Endothelial cell of umbilical vein (primary cell): ENCODE measurements around the gene ASCL3. TPM values are rescaled to one million over a fixed set of nuclear protein-coding genes. Genes with fewer than 3 reads are reported as not detected.
"Not testable (repeated sequence)": the region's sequence is repeated elsewhere in the genome, so short reads cannot be mapped to it uniquely, and the experiment has no call there.

Experiments used
- BruUV-seq: library from RNA; stranded (reverse); fragments of 400-500 nt; replicated peaks from 2 replicates; lab custom pipeline; 2021; lab: Mats Ljungman, UMichigan
- CTCF ChIA-PET: fragments of 300-600, 350-600 bp; sonication (Branson Sonifier 250); formaldehyde crosslinking; loops from one replicate; lab custom pipeline; 2021; ENCODE audit warnings: antibody characterized with exemption, inconsistent platforms; lab: Charles Lee
- POLR2A ChIA-PET: fragments of 300-600, 350-600 bp; sonication (Branson Sonifier 250); formaldehyde crosslinking; loops from one replicate; lab custom pipeline; 2021; ENCODE audit warnings: antibody characterized with exemption, inconsistent platforms; lab: Charles Lee
- DNase-seq: peaks from one replicate; pipeline ENCODE4 v3.0.0-alpha.2; 2011; ENCODE audit warnings: low read depth, low spot score
- FAIRE-seq: peaks from 2 replicates; lab custom pipeline; 2011; peaks lifted over from hg19 to GRCh38; lab: Jason Lieb, UNC
- H2AFZ ChIP-seq: 2 replicates; pipeline ENCODE4 v1.6.0; 2012; ENCODE audit warnings: low read depth, low read length, control low read depth, inconsistent platforms
- H3K27ac ChIP-seq: 2 replicates; pipeline ENCODE4 v1.5.1; 2011; ENCODE audit warnings: low read depth, mild to moderate bottlenecking, control low read depth, low read length, moderate library complexity; ENCODE audit not compliant: insufficient read depth
- H3K27me3 ChIP-seq, 2 experiments: 2 replicates each; pipeline versions ENCODE4 v1.6.0 to v1.6.1; 2011; ENCODE audit warnings: low read length in 2 of 2, mixed read lengths in 1 of 2; ENCODE audit not compliant: control insufficient read depth in 2 of 2, insufficient read depth in 2 of 2
- H3K36me3 ChIP-seq, 2 experiments: 2 replicates in 1 of 2; 3 replicates in 1 of 2; pipeline ENCODE4 v1.5.1; 2011; ENCODE audit warnings: low read length in 2 of 2, mild to moderate bottlenecking in 1 of 2, moderate library complexity in 1 of 2; ENCODE audit not compliant: control insufficient read depth in 2 of 2, insufficient read depth in 2 of 2; ENCODE audit errors: extremely low read depth in 1 of 2
- H3K4me1 ChIP-seq: 3 replicates; pipeline ENCODE4 v1.5.1; 2011; ENCODE audit warnings: mild to moderate bottlenecking, low read length; ENCODE audit not compliant: control insufficient read depth, insufficient read depth; ENCODE audit errors: extremely low read depth
- H3K4me2 ChIP-seq: 2 replicates; pipeline ENCODE4 v1.6.1; 2011; ENCODE audit warnings: low read length, control low read depth, mixed read lengths; ENCODE audit not compliant: insufficient read depth
- H3K4me3 ChIP-seq, 3 experiments: fragments of 200-600 bp in 1 of 3; sonication (generic), shearing (Covaris generic) in 1 of 3; replicated peaks in 1 of 3; 2 replicates each; pipeline ENCODE4 v1.5.1; 2011 to 2016; ENCODE audit warnings: control low read depth in 3 of 3, low read length in 3 of 3, mild to moderate bottlenecking in 2 of 3, inconsistent platforms in 1 of 3, low read depth in 1 of 3, moderate library complexity in 1 of 3; ENCODE audit not compliant: insufficient read depth in 1 of 3
- H3K79me2 ChIP-seq: 2 replicates; pipeline ENCODE4 v1.6.0; 2012; ENCODE audit warnings: low read length, inconsistent platforms; ENCODE audit not compliant: control insufficient read depth, insufficient read depth
- H3K9ac ChIP-seq: replicated peaks from 2 replicates; pipeline ENCODE3; 2011; ENCODE audit warnings: low read length, control low read depth; ENCODE audit not compliant: insufficient read depth; ENCODE audit errors: extremely low read depth
- H3K9me1 ChIP-seq: replicated peaks from 3 replicates; pipeline ENCODE4 v1.6.0; 2011; ENCODE audit warnings: mild to moderate bottlenecking, low read length; ENCODE audit not compliant: control insufficient read depth, insufficient read depth; ENCODE audit errors: extremely low read depth
- H3K9me3 ChIP-seq: replicated peaks from 2 replicates; pipeline ENCODE4 v1.5.1; 2012; ENCODE audit warnings: low read length, inconsistent platforms; ENCODE audit not compliant: control insufficient read depth, insufficient read depth
- H4K20me1 ChIP-seq: replicated peaks from 2 replicates; pipeline ENCODE3; 2011; ENCODE audit warnings: mild to moderate bottlenecking, low read length; ENCODE audit not compliant: control insufficient read depth, insufficient read depth; ENCODE audit errors: extremely low read depth
- CTCF ChIP-seq, 2 donors: IDR thresholded peaks; 1 replicate in 1 of 2; 2 replicates in 1 of 2; pipeline ENCODE4 v1.5.1; 2011; ENCODE audit warnings: low read length in 2 of 2, mild to moderate bottlenecking in 2 of 2, moderate library complexity in 2 of 2, control low read depth in 1 of 2, inconsistent platforms in 1 of 2, low read depth in 1 of 2; ENCODE audit not compliant: insufficient read depth in 1 of 2; ENCODE audit errors: extremely low read depth in 1 of 2
- FOS ChIP-seq: IDR thresholded peaks from 2 replicates; pipeline ENCODE4 v1.6.1; 2011; ENCODE audit warnings: mild to moderate bottlenecking, low read length, moderate library complexity, borderline replicate concordance; ENCODE audit not compliant: insufficient read depth
- GATA2 ChIP-seq: IDR thresholded peaks from 2 replicates; pipeline ENCODE4 v1.7.0; 2011; ENCODE audit warnings: low read depth, mild to moderate bottlenecking, moderate library complexity, mixed read lengths, low read length; ENCODE audit not compliant: insufficient read length, insufficient read depth
- JUN ChIP-seq: IDR thresholded peaks from 2 replicates; pipeline ENCODE4 v1.6.1; 2011; ENCODE audit warnings: borderline replicate concordance, low read depth; ENCODE audit not compliant: insufficient read length, insufficient read depth
- MAX ChIP-seq: IDR thresholded peaks from 2 replicates; pipeline ENCODE4 v1.6.1; 2011; ENCODE audit not compliant: insufficient read depth, insufficient read length
- MYC ChIP-seq: IDR thresholded peaks from one replicate; pipeline ENCODE4 v1.6.1; 2011; ENCODE audit warnings: mild to moderate bottlenecking, low read depth, low read length
- POLR2A ChIP-seq: IDR thresholded peaks from 2 replicates; pipeline ENCODE4 v1.6.1; 2012; ENCODE audit warnings: low read depth, mild to moderate bottlenecking, control low read depth, low read length
- POLR2AphosphoS5 ChIP-seq: IDR thresholded peaks from 2 replicates; pipeline ENCODE4 v1.6.1; 2012; ENCODE audit warnings: low read depth, mild to moderate bottlenecking, control low read depth, low read length, moderate library complexity; ENCODE audit not compliant: insufficient read depth
- dilution Hi-C: fragments of 300-500 bp; cut with MboI; formaldehyde crosslinking; loops from one replicate; pipeline ENCODE4 v1.15.0; 2019; ENCODE audit warnings: low sequenced_read_pairs; ENCODE audit not compliant: extremely low pct_ligation_motif_present
- intact Hi-C: fragments of 100-400 bp; cut with micrococcal nuclease; formaldehyde crosslinking; loops from one replicate; pipeline ENCODE4 v1.10.0; 2022
- polyA plus RNA-seq, 4 experiments: library from polyadenylated mRNA; depleted of rRNA in 3 of 4; stranded (reverse) in 3 of 4; unstranded in 1 of 4; fragments of >200 nt; gene quantifications; 2 replicates each; pipeline versions ENCODE4 v1.2.1 to v1.2.3, GENCODE V29; 2011 to 2012; ENCODE audit warnings: missing spikeins in 1 of 4
- total RNA-seq: library from RNA; stranded (reverse); gene quantifications from 2 replicates; pipeline ENCODE4 v1.2.3, GENCODE V29; 2021

ASCL3 gene
- total and polyA plus RNA-seq, 2 donors (not counting 3 experiments of a cell fraction or from before 2014, with no cell fraction given) = not detected

- H3K4me1 ChIP-seq = no peaks in the 10 kb centered on the region
- intact Hi-C loops = no loop called here
Measured at GRCh38 chr11:8988329-8989234, 45.8 kb upstream of the ASCL3 start.

GRCh38 chr11:8987446-8987845 is 44.6 kb upstream of the ASCL3 start:
- H3K9ac ChIP-seq = no peak overlapping the region
- FAIRE-seq (no peak), DNase-seq (no peak)
- no peak overlapping the region for H2AFZ ChIP-seq
- intact Hi-C loops (no loop called here), dilution Hi-C loops (no loop called here)
- ChIA-PET POLR2A (no interaction called here), CTCF (no interaction called here)
- no peaks in the 10 kb centered on the region for H3K9me1 ChIP-seq
- H3K4me3 ChIP-seq = no peak overlapping the region
- H3K9me3 ChIP-seq = no peaks in the 10 kb centered on the region
- no peaks in the 10 kb centered on the region for H4K20me1 ChIP-seq
- H3K36me3 ChIP-seq = no peaks in the 10 kb centered on the region
- TF ChIP-seq MYC (no peak), JUN (no peak), MAX (no peak), POLR2AphosphoS5 (no peak), FOS (no peak), CTCF (IDR thresholded peaks at IDR 0.05; ENCODE audit: extremely low read depth in 1 of 2, insufficient read depth in 1 of 2, low read depth in 1 of 2, low read length in 2 of 2) (no peak), POLR2A (no peak), GATA2 (no peak)
- H3K4me1 ChIP-seq = no peaks in the 10 kb centered on the region
- no peaks in the 10 kb centered on the region for H3K27me3 ChIP-seq
- no peak overlapping the region for H3K4me2 ChIP-seq
- BruUV-seq = no TSS peak
- no peaks in the 10 kb centered on the region for H3K79me2 ChIP-seq
- H3K27ac ChIP-seq = no peak overlapping the region

More at GRCh38 chr11:8988329-8989234, 45.8 kb upstream of the ASCL3 start:
- no TSS peak for BruUV-seq
- no peak for DNase-seq
- H3K36me3 ChIP-seq = no peaks in the 10 kb centered on the region
- no peak overlapping the region for H2AFZ ChIP-seq
- no peaks in the 10 kb centered on the region for H3K9me3 ChIP-seq
- H4K20me1 ChIP-seq = no peaks in the 10 kb centered on the region
- CTCF ChIA-PET = no interaction called here
- FAIRE-seq = no peak
- no peak overlapping the region for H3K27ac ChIP-seq
- POLR2A ChIA-PET = interaction anchor here (1.2 kb wide), 1 partner anchor 15 kb away, joined by 3 read pairs; the partner anchor contains the start of gene NRIP3
- no peak overlapping the region for H3K9ac ChIP-seq
- no peaks in the 10 kb centered on the region for H3K9me1 ChIP-seq
- H3K27me3 ChIP-seq = no peaks in the 10 kb centered on the region
- H3K79me2 ChIP-seq = no peaks in the 10 kb centered on the region
- dilution Hi-C loops = no loop called here
- no peak overlapping the region for H3K4me2 ChIP-seq
- peak; percentile 13 for TF ChIP-seq GATA2
- no peak for TF ChIP-seq POLR2A
- no peak overlapping the region for H3K4me3 ChIP-seq

- H4K20me1 ChIP-seq, H3K36me3 ChIP-seq, H3K9me1 ChIP-seq, H3K79me2 ChIP-seq, BruUV-seq, FAIRE-seq, intact Hi-C loops, H3K4me3 ChIP-seq, POLR2A ChIA-PET, CTCF ChIA-PET, H3K4me1 ChIP-seq, H3K27ac ChIP-seq, H2AFZ ChIP-seq, H3K9ac ChIP-seq, dilution Hi-C loops, H3K4me2 ChIP-seq, H3K27me3 ChIP-seq, DNase-seq, H3K9me3 ChIP-seq: not testable (repeated sequence)
Measured at GRCh38 chr11:8986772-8987171, 44.0 kb upstream of the ASCL3 start.
